ENCODE data around the gene TPI1. TPM values are rescaled to one million over a fixed set of nuclear protein-coding genes. Genes with fewer than 3 reads are reported as not detected.

The TPI1 gene
- total RNA-seq, 2 donors from 2014 or later = 287 to 322 TPM

- DNase-seq (ENCODE audit: low spot score) = no peak
- peaks cover 10% of the 10 kb centered on the region for H3K36me3 ChIP-seq
- TF ChIP-seq, protein P1, sequence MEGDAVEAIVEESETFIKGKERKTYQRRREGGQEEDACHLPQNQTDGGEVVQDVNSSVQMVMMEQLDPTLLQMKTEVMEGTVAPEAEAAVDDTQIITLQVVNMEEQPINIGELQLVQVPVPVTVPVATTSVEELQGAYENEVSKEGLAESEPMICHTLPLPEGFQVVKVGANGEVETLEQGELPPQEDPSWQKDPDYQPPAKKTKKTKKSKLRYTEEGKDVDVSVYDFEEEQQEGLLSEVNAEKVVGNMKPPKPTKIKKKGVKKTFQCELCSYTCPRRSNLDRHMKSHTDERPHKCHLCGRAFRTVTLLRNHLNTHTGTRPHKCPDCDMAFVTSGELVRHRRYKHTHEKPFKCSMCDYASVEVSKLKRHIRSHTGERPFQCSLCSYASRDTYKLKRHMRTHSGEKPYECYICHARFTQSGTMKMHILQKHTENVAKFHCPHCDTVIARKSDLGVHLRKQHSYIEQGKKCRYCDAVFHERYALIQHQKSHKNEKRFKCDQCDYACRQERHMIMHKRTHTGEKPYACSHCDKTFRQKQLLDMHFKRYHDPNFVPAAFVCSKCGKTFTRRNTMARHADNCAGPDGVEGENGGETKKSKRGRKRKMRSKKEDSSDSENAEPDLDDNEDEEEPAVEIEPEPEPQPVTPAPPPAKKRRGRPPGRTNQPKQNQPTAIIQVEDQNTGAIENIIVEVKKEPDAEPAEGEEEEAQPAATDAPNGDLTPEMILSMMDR (IDR thresholded peaks at IDR 0.05) = no peak
- no peaks in the 10 kb centered on the region for H3K9me3 ChIP-seq
- ATAC-seq (ENCODE audit: insufficient number of reproducible peaks, low FRiP score, low read depth) = no peak
- no peak overlapping the region for H3K27ac ChIP-seq
- no peaks in the 10 kb centered on the region for H3K27me3 ChIP-seq (replicated peaks; ENCODE audit: insufficient read depth)
- H3K4me3 ChIP-seq = no peak overlapping the region
- peaks cover 16 to 18% of the 10 kb centered on the region in 2 donors for H3K4me1 ChIP-seq (ENCODE audit: control insufficient read depth in 1 of 2, low read depth in 2 of 2)
Observed at GRCh38 chr12:6912164-6912935, 45.0 kb downstream of the TPI1 start.

GRCh38 chr12:6914246-6914946, 47.1 kb downstream of the TPI1 start, which contains the start of gene ENO2:
Gene ENO2 (plus strand): TSS chr12:6914580. CDS start chr12:6915833, 1,253 bp downstream.
- Histone ChIP-seq H3K27ac (peak within 1 kb of the TSS; percentile 94), H3K36me3 (peaks cover 11% of the 10 kb centered on the region), H3K27me3 (replicated peaks; ENCODE audit: insufficient read depth) (no peaks in the 10 kb centered on the region), H3K4me3 (peak within 1 kb of the TSS; percentile 99), H3K9me3 (no peaks in the 10 kb centered on the region), H3K4me1 (ENCODE audit: control insufficient read depth in 1 of 2, low read depth in 2 of 2) (peaks cover 16 to 18% of the 10 kb centered on the region in 2 donors)
- DNase-seq (ENCODE audit: low spot score) (peak; percentile 60), ATAC-seq (ENCODE audit: insufficient number of reproducible peaks, low FRiP score, low read depth) (peak; percentile 77)
- TF ChIP-seq, protein P1 (IDR thresholded peaks at IDR 0.05) = no peak

DNA sequence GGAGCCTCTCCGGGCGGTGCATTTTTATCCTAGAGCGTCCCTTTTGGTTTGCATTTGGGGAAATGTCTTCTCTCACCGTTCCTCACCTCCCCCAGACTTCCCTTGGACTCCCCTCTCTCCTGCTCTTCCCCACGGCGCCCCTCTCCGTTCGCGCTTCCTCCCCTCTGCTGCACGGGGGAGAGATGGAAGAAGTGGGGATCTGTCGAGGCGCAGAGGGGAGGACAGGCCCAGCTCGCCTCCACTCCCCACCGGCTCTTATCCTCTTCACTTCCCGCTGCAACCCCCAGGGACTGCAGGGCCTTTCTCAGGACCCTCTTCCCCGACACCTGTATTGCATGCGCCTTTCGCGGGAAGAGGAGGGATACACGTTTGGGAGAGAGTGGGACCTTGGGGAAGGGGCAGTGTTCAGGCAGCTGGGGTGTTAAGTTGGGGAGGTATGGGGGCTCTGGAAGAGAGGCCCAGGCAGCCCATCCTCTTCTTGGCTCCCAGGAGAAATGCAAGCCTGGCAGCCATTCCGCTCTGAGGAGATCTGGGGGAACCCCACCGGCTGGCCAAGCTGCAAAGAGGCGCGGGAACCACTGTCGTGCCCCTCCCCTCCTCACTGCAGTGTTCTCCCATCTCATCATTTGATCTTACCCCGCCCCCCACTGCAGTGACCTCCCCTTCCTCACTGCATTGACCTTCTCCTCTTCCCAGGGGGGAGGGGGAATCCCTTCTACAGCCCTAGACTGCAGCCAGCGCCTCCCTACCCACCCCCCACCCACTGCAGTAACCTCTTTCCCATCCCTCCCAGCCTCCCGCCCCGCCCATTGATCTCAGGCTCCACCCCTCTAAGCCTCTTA, 47.8 kb downstream of the TPI1 start:
- peak overlapping the region; percentile 99 for H3K4me3 ChIP-seq
- H3K4me1 ChIP-seq (ENCODE audit: control insufficient read depth in 1 of 2, low read depth in 2 of 2) = peaks cover 16 to 18% of the 10 kb centered on the region in 2 donors
- H3K36me3 ChIP-seq = peaks cover 13% of the 10 kb centered on the region
- peak overlapping the region; percentile 94 for H3K27ac ChIP-seq
- no peaks in the 10 kb centered on the region for H3K9me3 ChIP-seq
- no peak for ATAC-seq (ENCODE audit: insufficient number of reproducible peaks, low FRiP score, low read depth)
- H3K27me3 ChIP-seq (replicated peaks; ENCODE audit: insufficient read depth) = no peaks in the 10 kb centered on the region
- DNase-seq (ENCODE audit: low spot score) = no peak
- TF ChIP-seq, protein P1 (IDR thresholded peaks at IDR 0.05) = no peak

DNA sequence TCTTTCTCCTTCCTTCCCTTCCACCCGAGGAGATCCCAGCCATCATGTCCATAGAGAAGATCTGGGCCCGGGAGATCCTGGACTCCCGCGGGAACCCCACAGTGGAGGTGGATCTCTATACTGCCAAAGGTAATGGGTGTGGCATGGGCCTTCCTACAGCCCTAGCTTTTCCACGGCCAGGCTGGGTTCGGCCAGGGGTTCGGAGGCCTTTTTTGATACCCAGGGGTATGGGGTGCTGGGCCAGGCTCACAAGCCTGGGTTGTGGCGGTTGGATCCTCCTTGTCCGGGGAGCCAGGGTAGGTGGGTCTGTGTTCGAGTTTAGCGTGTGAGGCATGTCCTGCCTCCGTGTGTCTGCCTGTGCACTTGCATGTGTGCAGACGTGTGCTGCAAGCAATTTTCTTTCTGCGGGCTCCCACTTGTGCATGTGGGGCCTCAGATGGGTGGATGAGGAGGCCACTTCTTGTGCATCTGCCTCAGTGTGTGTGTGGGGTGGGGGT, 48.5 kb downstream of the TPI1 start:
- Histone ChIP-seq H3K27ac (peak overlapping the region in 1 of 2 donors; percentile 94), H3K9me3 (no peaks in the 10 kb centered on the region), H3K4me3 (peak overlapping the region; percentile 99), H3K36me3 (peaks cover 13% of the 10 kb centered on the region), H3K27me3 (replicated peaks; ENCODE audit: insufficient read depth) (no peaks in the 10 kb centered on the region), H3K4me1 (ENCODE audit: control insufficient read depth in 1 of 2, low read depth in 2 of 2) (peaks cover 16 to 18% of the 10 kb centered on the region in 2 donors)
- TF ChIP-seq, protein P1 (IDR thresholded peaks at IDR 0.05) = no peak
- no peak for DNase-seq (ENCODE audit: low spot score)
- ATAC-seq (ENCODE audit: insufficient number of reproducible peaks, low FRiP score, low read depth) = no peak
